ENCODE data around the gene DCC. TPM values are rescaled to one million over a fixed set of nuclear protein-coding genes. Genes with fewer than 3 reads are reported as not detected.

Gene DCC
- total and polyA plus RNA-seq, 5 donors, result 0.02 to 0.28 (median 0.17) TPM; not detected in 2

GRCh38 chr18:52504589-52504988 is 164.6 kb downstream of the DCC start:
- intact Hi-C loops (cut with DNase I), result no loop called here
- H3K27ac ChIP-seq (ENCODE audit: low read length), result no peak overlapping the region
- H3K4me1 ChIP-seq (ENCODE audit: control insufficient read depth, insufficient read depth, low read length), result no peaks in the 10 kb centered on the region
- DNase-seq, result no peak
- no peaks in the 10 kb centered on the region for H3K9me3 ChIP-seq (ENCODE audit: control insufficient read depth, low read length)
- WGBS, result 66% methylated on average over 5 of the region's 5 CpGs
- ATAC-seq, result no peak
- no peak overlapping the region for H3K4me3 ChIP-seq (ENCODE audit: low read length)
- H3K27me3 ChIP-seq (ENCODE audit: control insufficient read depth, insufficient read depth), result no peaks in the 10 kb centered on the region

- H3K27me3 ChIP-seq (ENCODE audit: control insufficient read depth, insufficient read depth), result no peaks in the 10 kb centered on the region
- no peaks in the 10 kb centered on the region for H3K9me3 ChIP-seq (ENCODE audit: control insufficient read depth, low read length)
- no peak overlapping the region for H3K4me3 ChIP-seq (ENCODE audit: low read length)
- ATAC-seq, result no peak
- intact Hi-C loops (cut with DNase I), result no loop called here
- H3K4me1 ChIP-seq (ENCODE audit: control insufficient read depth, insufficient read depth, low read length), result no peaks in the 10 kb centered on the region
- no peak overlapping the region for H3K27ac ChIP-seq (ENCODE audit: low read length)
- DNase-seq, result no peak
- WGBS, result 78% methylated on average over 3 of the region's 3 CpGs
Observed at GRCh38 chr18:52510139-52510538, 170.1 kb downstream of the DCC start.

GRCh38 chr18:52518086-52518485 is 178.1 kb downstream of the DCC start:
- no peak for ATAC-seq
- Histone ChIP-seq H3K9me3 (ENCODE audit: control insufficient read depth, low read length) (no peaks in the 10 kb centered on the region), H3K27me3 (ENCODE audit: control insufficient read depth, insufficient read depth) (no peaks in the 10 kb centered on the region), H3K4me3 (ENCODE audit: low read length) (no peak overlapping the region), H3K27ac (ENCODE audit: low read length) (no peak overlapping the region), H3K4me1 (ENCODE audit: control insufficient read depth, insufficient read depth, low read length) (no peaks in the 10 kb centered on the region)
- WGBS, result 80% methylated on average over 2 of the region's 2 CpGs
- intact Hi-C loops (cut with DNase I), result no loop called here
- DNase-seq, result no peak

GRCh38 chr18:52519021-52519420 is 179.0 kb downstream of the DCC start:
- DNase-seq (no peak), ATAC-seq (no peak)
- Histone ChIP-seq H3K4me3 (ENCODE audit: low read length) (no peak overlapping the region), H3K9me3 (ENCODE audit: control insufficient read depth, low read length) (no peaks in the 10 kb centered on the region), H3K27ac (ENCODE audit: low read length) (no peak overlapping the region), H3K4me1 (ENCODE audit: control insufficient read depth, insufficient read depth, low read length) (no peaks in the 10 kb centered on the region), H3K27me3 (ENCODE audit: control insufficient read depth, insufficient read depth) (no peaks in the 10 kb centered on the region)
- intact Hi-C loops (cut with DNase I), result no loop called here
- 25% methylated on average over 1 of the region's 1 CpG for WGBS

GRCh38 chr18:52523566-52523965 is 183.6 kb downstream of the DCC start:
- H3K4me3 ChIP-seq (ENCODE audit: low read length), result no peak overlapping the region
- H3K9me3 ChIP-seq (ENCODE audit: control insufficient read depth, low read length), result no peaks in the 10 kb centered on the region
- H3K27me3 ChIP-seq (ENCODE audit: control insufficient read depth, insufficient read depth), result no peaks in the 10 kb centered on the region
- H3K4me1 ChIP-seq (ENCODE audit: control insufficient read depth, insufficient read depth, low read length), result no peaks in the 10 kb centered on the region
- no peak for DNase-seq
- 53% methylated on average over 1 of the region's 1 CpG for WGBS
- intact Hi-C loops (cut with DNase I), result no loop called here
- no peak overlapping the region for H3K27ac ChIP-seq (ENCODE audit: low read length)
- no peak for ATAC-seq

- intact Hi-C loops (cut with DNase I), result no loop called here
- Histone ChIP-seq H3K4me3 (ENCODE audit: low read length) (no peak overlapping the region), H3K9me3 (ENCODE audit: control insufficient read depth, low read length) (no peaks in the 10 kb centered on the region), H3K4me1 (ENCODE audit: control insufficient read depth, insufficient read depth, low read length) (no peaks in the 10 kb centered on the region), H3K27me3 (ENCODE audit: control insufficient read depth, insufficient read depth) (no peaks in the 10 kb centered on the region), H3K27ac (ENCODE audit: low read length) (no peak overlapping the region)
- no peak for DNase-seq
- no peak for ATAC-seq
- 88% methylated on average over 2 of the region's 2 CpGs for WGBS
Observed at GRCh38 chr18:52531836-52532235, 191.8 kb downstream of the DCC start.

- Histone ChIP-seq H3K27ac (ENCODE audit: low read length) (no peak overlapping the region), H3K4me3 (ENCODE audit: low read length) (no peak overlapping the region), H3K27me3 (ENCODE audit: control insufficient read depth, insufficient read depth) (no peaks in the 10 kb centered on the region), H3K9me3 (ENCODE audit: control insufficient read depth, low read length) (no peaks in the 10 kb centered on the region), H3K4me1 (ENCODE audit: control insufficient read depth, insufficient read depth, low read length) (no peaks in the 10 kb centered on the region)
- 58% methylated on average over 6 of the region's 6 CpGs for WGBS
- no peak for ATAC-seq
- intact Hi-C loops (cut with DNase I), result no loop called here
- DNase-seq, result no peak
Observed at GRCh38 chr18:52536039-52536438, 196.0 kb downstream of the DCC start.

- WGBS, result 46% methylated on average over 1 of the region's 1 CpG
- DNase-seq (no peak), ATAC-seq (no peak)
- Histone ChIP-seq H3K9me3 (ENCODE audit: control insufficient read depth, low read length) (no peaks in the 10 kb centered on the region), H3K27me3 (ENCODE audit: control insufficient read depth, insufficient read depth) (no peaks in the 10 kb centered on the region), H3K27ac (ENCODE audit: low read length) (no peak overlapping the region), H3K4me1 (ENCODE audit: control insufficient read depth, insufficient read depth, low read length) (no peaks in the 10 kb centered on the region), H3K4me3 (ENCODE audit: low read length) (no peak overlapping the region)
- intact Hi-C loops (cut with DNase I), result no loop called here
Observed at GRCh38 chr18:52537261-52537660, 197.3 kb downstream of the DCC start.

GRCh38 chr18:52541056-52541455 is 201.1 kb downstream of the DCC start:
- 78% methylated on average over 4 of the region's 4 CpGs for WGBS
- intact Hi-C loops (cut with DNase I), result no loop called here

GRCh38 chr18:52544086-52544485 is 204.1 kb downstream of the DCC start:
- Histone ChIP-seq H3K27ac (ENCODE audit: low read length) (no peak overlapping the region), H3K4me1 (ENCODE audit: control insufficient read depth, insufficient read depth, low read length) (no peaks in the 10 kb centered on the region), H3K4me3 (ENCODE audit: low read length) (no peak overlapping the region), H3K9me3 (ENCODE audit: control insufficient read depth, low read length) (no peaks in the 10 kb centered on the region), H3K27me3 (ENCODE audit: control insufficient read depth, insufficient read depth) (no peaks in the 10 kb centered on the region)
- ATAC-seq, result no peak
- intact Hi-C loops (cut with DNase I), result no loop called here
- DNase-seq, result no peak
- 66% methylated on average over 4 of the region's 4 CpGs for WGBS

More at GRCh38 chr18:52541056-52541455, 201.1 kb downstream of the DCC start:
- ATAC-seq, result no peak
- DNase-seq, result no peak
- Histone ChIP-seq H3K4me1 (ENCODE audit: control insufficient read depth, insufficient read depth, low read length) (no peaks in the 10 kb centered on the region), H3K9me3 (ENCODE audit: control insufficient read depth, low read length) (no peaks in the 10 kb centered on the region), H3K27ac (ENCODE audit: low read length) (no peak overlapping the region), H3K4me3 (ENCODE audit: low read length) (no peak overlapping the region), H3K27me3 (ENCODE audit: control insufficient read depth, insufficient read depth) (no peaks in the 10 kb centered on the region)

- no peaks in the 10 kb centered on the region for H3K27me3 ChIP-seq (ENCODE audit: control insufficient read depth, insufficient read depth)
- H3K4me1 ChIP-seq (ENCODE audit: control insufficient read depth, insufficient read depth, low read length), result no peaks in the 10 kb centered on the region
- no peak overlapping the region for H3K4me3 ChIP-seq (ENCODE audit: low read length)
- no peak overlapping the region for H3K27ac ChIP-seq (ENCODE audit: low read length)
- H3K9me3 ChIP-seq (ENCODE audit: control insufficient read depth, low read length), result no peaks in the 10 kb centered on the region
- ATAC-seq (no peak), DNase-seq (no peak)
- intact Hi-C loops (cut with DNase I), result no loop called here
- WGBS, result 73% methylated on average over 6 of the region's 6 CpGs
Observed at GRCh38 chr18:52546686-52547346, 206.8 kb downstream of the DCC start.

- DNase-seq (no peak), ATAC-seq (no peak)
- no peak overlapping the region for H3K27ac ChIP-seq (ENCODE audit: low read length)
- H3K9me3 ChIP-seq (ENCODE audit: control insufficient read depth, low read length), result no peaks in the 10 kb centered on the region
- WGBS, result 78% methylated on average over 1 of the region's 1 CpG
- no peaks in the 10 kb centered on the region for H3K27me3 ChIP-seq (ENCODE audit: control insufficient read depth, insufficient read depth)
- intact Hi-C loops (cut with DNase I), result no loop called here
- no peak overlapping the region for H3K4me3 ChIP-seq (ENCODE audit: low read length)
- H3K4me1 ChIP-seq (ENCODE audit: control insufficient read depth, insufficient read depth, low read length), result no peaks in the 10 kb centered on the region
Observed at GRCh38 chr18:52553441-52553840, 213.4 kb downstream of the DCC start.

Data from right cardiac atrium (tissue), 5 donors.